ENCODE results near the gene AADACL3.

DNA sequence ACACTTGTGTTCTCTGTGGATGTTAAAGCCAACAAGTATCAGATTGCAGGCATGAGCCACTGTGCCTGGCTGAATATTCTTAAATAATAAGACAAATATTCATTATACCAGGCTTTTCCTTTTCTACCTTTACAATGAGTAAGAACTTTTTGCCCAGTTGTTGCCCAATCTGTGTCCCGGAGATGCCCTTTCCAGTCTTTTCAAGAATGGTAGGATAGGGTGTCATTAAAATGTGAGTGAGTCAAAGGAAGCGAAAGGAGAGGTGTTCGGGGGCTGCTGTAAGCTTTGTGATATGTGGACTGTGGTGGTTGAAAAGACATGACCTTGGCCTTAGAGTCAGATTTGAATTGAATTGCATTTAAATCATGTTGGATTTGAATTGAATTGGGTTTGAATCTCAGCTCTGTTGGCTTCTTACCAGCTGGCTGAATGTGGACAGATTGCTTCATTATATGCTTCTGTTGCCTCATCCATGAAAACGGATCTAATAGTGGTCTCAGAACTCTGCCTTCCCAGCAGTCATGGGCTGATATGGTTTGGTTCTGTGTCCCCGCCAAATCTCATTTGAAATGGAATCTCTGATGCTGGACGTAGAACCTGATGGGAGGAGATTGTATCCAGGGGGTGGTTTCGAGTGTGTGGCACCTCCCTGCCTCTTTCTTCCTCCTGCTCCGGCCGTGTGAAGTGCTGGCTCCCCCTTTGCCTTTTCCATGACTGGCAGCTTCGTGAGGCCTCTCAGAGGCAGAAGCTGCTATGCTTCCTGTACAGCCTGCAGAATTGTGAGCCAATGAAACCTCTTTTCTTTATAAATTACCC is 22.7 kb upstream of the AADACL3 start:
- TF ChIP-seq, protein P1, sequence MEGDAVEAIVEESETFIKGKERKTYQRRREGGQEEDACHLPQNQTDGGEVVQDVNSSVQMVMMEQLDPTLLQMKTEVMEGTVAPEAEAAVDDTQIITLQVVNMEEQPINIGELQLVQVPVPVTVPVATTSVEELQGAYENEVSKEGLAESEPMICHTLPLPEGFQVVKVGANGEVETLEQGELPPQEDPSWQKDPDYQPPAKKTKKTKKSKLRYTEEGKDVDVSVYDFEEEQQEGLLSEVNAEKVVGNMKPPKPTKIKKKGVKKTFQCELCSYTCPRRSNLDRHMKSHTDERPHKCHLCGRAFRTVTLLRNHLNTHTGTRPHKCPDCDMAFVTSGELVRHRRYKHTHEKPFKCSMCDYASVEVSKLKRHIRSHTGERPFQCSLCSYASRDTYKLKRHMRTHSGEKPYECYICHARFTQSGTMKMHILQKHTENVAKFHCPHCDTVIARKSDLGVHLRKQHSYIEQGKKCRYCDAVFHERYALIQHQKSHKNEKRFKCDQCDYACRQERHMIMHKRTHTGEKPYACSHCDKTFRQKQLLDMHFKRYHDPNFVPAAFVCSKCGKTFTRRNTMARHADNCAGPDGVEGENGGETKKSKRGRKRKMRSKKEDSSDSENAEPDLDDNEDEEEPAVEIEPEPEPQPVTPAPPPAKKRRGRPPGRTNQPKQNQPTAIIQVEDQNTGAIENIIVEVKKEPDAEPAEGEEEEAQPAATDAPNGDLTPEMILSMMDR (IDR thresholded peaks at IDR 0.05): no peak
- no peak for TF ChIP-seq POLR2A (IDR thresholded peaks at IDR 0.05)

All from uterus (tissue), 2 donors.